Measurements from ENCODE around the gene L3MBTL4.
"Not testable (repeated sequence)": the region's sequence is repeated elsewhere in the genome, so short reads cannot be mapped to it uniquely, and the experiment has no call there.

Gene L3MBTL4

GRCh38 chr18:6086731-6087130, 328.0 kb downstream of the L3MBTL4 start:
- no peak for DNase-seq

GRCh38 chr18:6079406-6079805, 335.3 kb downstream of the L3MBTL4 start:
- DNase-seq, result no peak

- DNase-seq, result no peak
These were observed 335.8 kb downstream of the L3MBTL4 start for GRCh38 chr18:6078877-6079276.

- not testable (repeated sequence) for DNase-seq
These were observed 342.3 kb downstream of the L3MBTL4 start for GRCh38 chr18:6072423-6072822.

- DNase-seq, result no peak
These were observed 345.2 kb downstream of the L3MBTL4 start for GRCh38 chr18:6069539-6069938.

- no peak for DNase-seq
These were observed 345.6 kb downstream of the L3MBTL4 start for GRCh38 chr18:6069103-6069502.

GRCh38 chr18:6060149-6060548, 354.6 kb downstream of the L3MBTL4 start:
- no peak for DNase-seq

- DNase-seq, result no peak
These were observed 355.2 kb downstream of the L3MBTL4 start for GRCh38 chr18:6059551-6059950.

GRCh38 chr18:6058941-6059340, 355.8 kb downstream of the L3MBTL4 start:
- DNase-seq, result no peak

GRCh38 chr18:6057604-6058003, 357.1 kb downstream of the L3MBTL4 start:
- no peak for DNase-seq

GRCh38 chr18:6056171-6056910, 358.4 kb downstream of the L3MBTL4 start:
- DNase-seq, result peak; percentile 51

GRCh38 chr18:6055711-6056110, 359.0 kb downstream of the L3MBTL4 start:
- no peak for DNase-seq

GRCh38 chr18:6054256-6054842, 360.4 kb downstream of the L3MBTL4 start:
- DNase-seq, result no peak

GRCh38 chr18:6052449-6052913, 362.2 kb downstream of the L3MBTL4 start:
- no peak for DNase-seq

- not testable (repeated sequence) for DNase-seq
These were observed 367.1 kb downstream of the L3MBTL4 start for GRCh38 chr18:6047596-6047995.

- no peak for DNase-seq
These were observed 369.9 kb downstream of the L3MBTL4 start for GRCh38 chr18:6044773-6045172.

- DNase-seq, result no peak
These were observed 370.4 kb downstream of the L3MBTL4 start for GRCh38 chr18:6044319-6044718.

- DNase-seq, result no peak
These were observed 375.7 kb downstream of the L3MBTL4 start for GRCh38 chr18:6039055-6039454.

GRCh38 chr18:6031442-6031841, 383.3 kb downstream of the L3MBTL4 start:
- DNase-seq, result no peak

- no peak for DNase-seq
These were observed 383.7 kb downstream of the L3MBTL4 start for GRCh38 chr18:6031002-6031401.

GRCh38 chr18:6024745-6025248, 389.9 kb downstream of the L3MBTL4 start:
- no peak for DNase-seq

- DNase-seq, result no peak
These were observed 391.2 kb downstream of the L3MBTL4 start for GRCh38 chr18:6023551-6023950.

GRCh38 chr18:6022845-6023244, 391.9 kb downstream of the L3MBTL4 start:
- no peak for DNase-seq

GRCh38 chr18:6022074-6022444, 392.7 kb downstream of the L3MBTL4 start:
- DNase-seq, result peak; percentile 59

Measured in hematopoietic multipotent progenitor cell treated with erythropoietin and hydrocortisone succinate and interleukin-3 and kit ligand, for 4 days (in vitro differentiated cells).